ENCODE results near the gene JAK3.
"Not testable (repeated sequence)": the region's sequence is repeated elsewhere in the genome, so short reads cannot be mapped to it uniquely, and the experiment has no call there.

Gene JAK3

GRCh38 chr19:17807731-17808316 lies 40.0 kb downstream of the JAK3 start:
- H3K4me1 Mint-ChIP-seq: no peaks in the 10 kb centered on the region
- H3K27me3 Mint-ChIP-seq (ENCODE audit: low read depth): peaks cover 40% of the 10 kb centered on the region
- no peak for TF ChIP-seq CTCF (IDR thresholded peaks at IDR 0.05; ENCODE audit: unreplicated experiment in 3 of 3)
- H3K27ac Mint-ChIP-seq: no peak overlapping the region
- H3K9me3 Mint-ChIP-seq: no peaks in the 10 kb centered on the region
- no peak overlapping the region for H3K4me3 Mint-ChIP-seq
- H3K36me3 Mint-ChIP-seq (ENCODE audit: low read depth): no peaks in the 10 kb centered on the region

GRCh38 chr19:17806945-17807344 lies 40.8 kb downstream of the JAK3 start:
- no peak overlapping the region for H3K4me3 Mint-ChIP-seq
- no peaks in the 10 kb centered on the region for H3K9me3 Mint-ChIP-seq
- no peak for TF ChIP-seq CTCF (IDR thresholded peaks at IDR 0.05; ENCODE audit: unreplicated experiment in 3 of 3)
- H3K27ac Mint-ChIP-seq: no peak overlapping the region
- peaks cover 41% of the 10 kb centered on the region for H3K27me3 Mint-ChIP-seq (ENCODE audit: low read depth)
- no peaks in the 10 kb centered on the region for H3K4me1 Mint-ChIP-seq
- H3K36me3 Mint-ChIP-seq (ENCODE audit: low read depth): no peaks in the 10 kb centered on the region

- H3K4me1 Mint-ChIP-seq: no peaks in the 10 kb centered on the region
- no peak overlapping the region for H3K27ac Mint-ChIP-seq
- no peak for TF ChIP-seq CTCF (IDR thresholded peaks at IDR 0.05; ENCODE audit: unreplicated experiment in 3 of 3)
Observed at GRCh38 chr19:17805427-17805826, 42.4 kb downstream of the JAK3 start.

GRCh38 chr19:17803264-17803896 lies 44.4 kb downstream of the JAK3 start:
- no peaks in the 10 kb centered on the region for H3K4me1 Mint-ChIP-seq
- no peak overlapping the region for H3K27ac Mint-ChIP-seq

More at GRCh38 chr19:17805427-17805826, 42.4 kb downstream of the JAK3 start:
- Mint-ChIP-seq H3K27me3 (ENCODE audit: low read depth) (peaks cover 48% of the 10 kb centered on the region), H3K36me3 (ENCODE audit: low read depth) (no peaks in the 10 kb centered on the region), H3K9me3 (no peaks in the 10 kb centered on the region), H3K4me3 (no peak overlapping the region)

GRCh38 chr19:17802137-17802858 lies 45.5 kb downstream of the JAK3 start:
- Mint-ChIP-seq H3K4me1 (no peaks in the 10 kb centered on the region), H3K36me3 (ENCODE audit: low read depth) (no peaks in the 10 kb centered on the region), H3K27me3 (ENCODE audit: low read depth) (peaks cover 54% of the 10 kb centered on the region), H3K4me3 (no peak overlapping the region), H3K9me3 (no peaks in the 10 kb centered on the region), H3K27ac (no peak overlapping the region)
- TF ChIP-seq CTCF (IDR thresholded peaks at IDR 0.05; ENCODE audit: unreplicated experiment in 3 of 3): no peak

More at GRCh38 chr19:17803264-17803896, 44.4 kb downstream of the JAK3 start:
- TF ChIP-seq CTCF (IDR thresholded peaks at IDR 0.05; ENCODE audit: unreplicated experiment in 3 of 3): no peak
- H3K27me3 Mint-ChIP-seq (ENCODE audit: low read depth): peaks cover 44% of the 10 kb centered on the region
- H3K4me3 Mint-ChIP-seq: no peak overlapping the region
- no peaks in the 10 kb centered on the region for H3K36me3 Mint-ChIP-seq (ENCODE audit: low read depth)
- no peaks in the 10 kb centered on the region for H3K9me3 Mint-ChIP-seq

- H3K9me3 Mint-ChIP-seq; H3K27ac Mint-ChIP-seq; H3K36me3 Mint-ChIP-seq (ENCODE audit: low read depth); H3K4me1 Mint-ChIP-seq; H3K4me3 Mint-ChIP-seq: not testable (repeated sequence)
- H3K27me3 Mint-ChIP-seq (ENCODE audit: low read depth): peaks cover 76% of the 10 kb centered on the region
Observed at GRCh38 chr19:17798599-17798998, 49.2 kb downstream of the JAK3 start.

Data from nephron (organoid).